Measurements from ENCODE around the gene PHRF1.

DNA sequence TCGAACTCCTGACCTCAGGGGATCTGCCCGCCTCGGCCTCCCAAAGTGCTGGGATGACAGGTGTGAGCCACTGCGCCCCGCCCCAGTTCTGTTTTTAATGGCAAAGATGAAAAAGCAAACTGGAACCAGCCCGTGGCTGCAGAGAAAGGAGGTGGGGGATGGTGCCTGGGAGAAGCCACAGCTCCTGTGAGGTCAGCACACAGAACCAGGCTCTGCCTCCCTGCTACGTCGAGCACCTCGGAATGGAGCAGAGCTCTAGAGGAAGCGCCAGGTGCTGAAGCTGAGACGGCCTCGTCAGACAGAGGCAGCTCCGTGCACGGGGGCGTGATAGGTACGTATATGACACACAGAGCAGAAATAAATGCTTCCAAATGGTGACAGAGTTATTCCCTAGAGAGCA lies 69.3 kb downstream of the PHRF1 start:
- TF ChIP-seq, protein P1, sequence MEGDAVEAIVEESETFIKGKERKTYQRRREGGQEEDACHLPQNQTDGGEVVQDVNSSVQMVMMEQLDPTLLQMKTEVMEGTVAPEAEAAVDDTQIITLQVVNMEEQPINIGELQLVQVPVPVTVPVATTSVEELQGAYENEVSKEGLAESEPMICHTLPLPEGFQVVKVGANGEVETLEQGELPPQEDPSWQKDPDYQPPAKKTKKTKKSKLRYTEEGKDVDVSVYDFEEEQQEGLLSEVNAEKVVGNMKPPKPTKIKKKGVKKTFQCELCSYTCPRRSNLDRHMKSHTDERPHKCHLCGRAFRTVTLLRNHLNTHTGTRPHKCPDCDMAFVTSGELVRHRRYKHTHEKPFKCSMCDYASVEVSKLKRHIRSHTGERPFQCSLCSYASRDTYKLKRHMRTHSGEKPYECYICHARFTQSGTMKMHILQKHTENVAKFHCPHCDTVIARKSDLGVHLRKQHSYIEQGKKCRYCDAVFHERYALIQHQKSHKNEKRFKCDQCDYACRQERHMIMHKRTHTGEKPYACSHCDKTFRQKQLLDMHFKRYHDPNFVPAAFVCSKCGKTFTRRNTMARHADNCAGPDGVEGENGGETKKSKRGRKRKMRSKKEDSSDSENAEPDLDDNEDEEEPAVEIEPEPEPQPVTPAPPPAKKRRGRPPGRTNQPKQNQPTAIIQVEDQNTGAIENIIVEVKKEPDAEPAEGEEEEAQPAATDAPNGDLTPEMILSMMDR (IDR thresholded peaks at IDR 0.05): no peak
- TF ChIP-seq POLR2A (IDR thresholded peaks at IDR 0.05): no peak

Data from prostate gland (tissue), 2 donors.